OCI-LY3 (cell line): Measurements from ENCODE around the gene NKTR.

ENCODE experiments used
- H2AFZ ChIP-seq: fragments of 200-600, 300-600 bp; shearing (Covaris generic); 2 replicates; pipeline ENCODE4 v1.6.0; 2014; ENCODE audit warnings: antibody characterized with exemption, low read depth, low read length
- H3K27ac ChIP-seq: fragments of 200-600, 300-600 bp; sonication (generic); 2 replicates; pipeline ENCODE4 v1.5.1; 2014; ENCODE audit warnings: mild to moderate bottlenecking, low read length, moderate library complexity, mixed read lengths
- H3K27me3 ChIP-seq: fragments of 200-600, 300-600 bp; sonication (generic); 2 replicates; pipeline ENCODE4 v1.6.1; 2014; ENCODE audit warnings: low read depth, low read length, mixed read lengths
- H3K36me3 ChIP-seq: fragments of 200-600, 300-600 bp; sonication (generic); replicated peaks from 2 replicates; pipeline ENCODE3; 2014; ENCODE audit warnings: low read depth, low read length, mixed read lengths
- H3K4me1 ChIP-seq: fragments of 300-600, 200-600 bp; sonication (generic); 2 replicates; pipeline ENCODE4 v1.6.1; 2014; ENCODE audit warnings: low read length, mixed read lengths
- H3K4me2 ChIP-seq: fragments of 200-600, 300-600 bp; sonication (generic); 2 replicates; pipeline ENCODE4 v1.6.1; 2014; ENCODE audit warnings: low read length, mixed read lengths
- H3K4me3 ChIP-seq: fragments of 300-600, 200-600 bp; sonication (generic); 2 replicates; pipeline ENCODE4 v1.5.1; 2014; ENCODE audit warnings: antibody characterized with exemption, mild to moderate bottlenecking, low read length, moderate library complexity
- H3K79me2 ChIP-seq: fragments of 300-600, 200-600 bp; shearing (Covaris generic); 2 replicates; pipeline ENCODE4 v1.6.1; 2014; ENCODE audit warnings: mild to moderate bottlenecking, low read length, mixed read lengths
- H3K9ac ChIP-seq: fragments of 300-600, 200-600 bp; shearing (Covaris generic); 2 replicates; pipeline ENCODE4 v1.6.0; 2014; ENCODE audit warnings: mild to moderate bottlenecking, low read length, moderate library complexity
- H3K9me3 ChIP-seq: fragments of 200-600, 300-600 bp; shearing (Covaris generic); 2 replicates; pipeline ENCODE4 v1.6.1; 2014; ENCODE audit warnings: low read length, mixed read lengths; ENCODE audit not compliant: insufficient read depth
- H4K20me1 ChIP-seq: fragments of 200-600, 300-600 bp; sonication (generic); 2 replicates; pipeline ENCODE4 v1.6.1; 2016; ENCODE audit warnings: low read length, mixed read lengths; ENCODE audit not compliant: insufficient read depth
- EZH2phosphoT487 ChIP-seq: fragments of 200-600 bp; shearing (Covaris generic); IDR thresholded peaks from 2 replicates; pipeline ENCODE4 v1.6.1; 2018; ENCODE audit warnings: antibody characterized with exemption, mixed run types, low read depth
- TF ChIP-seq, protein P1 (sequence below): fragments of 200-600, 300-600 bp; sonication (generic); IDR thresholded peaks from 2 replicates; pipeline ENCODE4 v1.5.1; 2014; ENCODE audit warnings: antibody characterized with exemption, low read length, low read depth

The NKTR gene

DNA sequence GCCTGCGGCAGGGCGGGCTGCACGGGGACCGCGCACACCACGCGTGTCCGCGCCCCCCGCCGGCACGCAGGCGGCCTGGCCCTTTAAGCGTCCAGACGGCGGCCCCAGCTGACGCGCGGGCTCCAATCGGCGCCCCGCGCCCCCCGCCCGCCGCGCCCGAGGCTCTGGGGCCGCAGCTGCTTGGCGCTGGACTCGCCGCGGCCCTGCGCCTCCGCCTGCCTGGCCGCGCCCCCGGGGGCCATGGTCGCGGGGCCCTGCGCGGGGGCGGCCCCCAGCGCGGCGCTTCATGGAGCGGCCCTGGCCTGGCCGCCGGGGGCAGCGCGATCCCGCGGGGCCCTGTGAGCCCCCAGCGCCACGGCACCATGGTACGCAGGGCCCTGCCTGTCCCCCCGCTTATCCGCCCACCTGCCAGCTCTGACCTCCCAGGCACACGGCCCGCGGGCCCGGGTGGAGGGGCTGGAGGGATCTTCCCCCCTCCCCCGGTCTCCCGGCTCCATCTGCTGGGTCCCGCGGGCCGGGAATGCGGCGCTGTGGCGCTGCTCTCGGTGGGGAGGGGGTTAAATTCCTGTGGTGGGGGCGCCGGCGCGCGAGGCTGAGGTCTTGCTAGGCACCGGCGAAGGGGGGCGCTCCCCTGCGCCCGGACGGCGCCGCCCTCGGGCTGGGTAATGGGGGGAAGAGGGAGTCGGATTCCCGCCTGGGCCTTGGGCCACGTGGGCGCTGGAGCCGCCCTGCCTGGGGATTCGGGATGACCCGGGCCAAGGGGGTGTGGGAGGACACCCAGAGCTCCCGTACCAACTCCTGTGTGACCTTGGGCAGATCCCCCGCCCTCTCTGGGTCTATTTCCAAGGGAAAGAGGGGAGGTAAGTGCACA lies 54.1 kb downstream of the NKTR start:
- Histone ChIP-seq H3K27me3 (no peaks in the 10 kb centered on the region), H3K27ac (peak overlapping the region; percentile 18; the same call in 1 of the 2 replicates), H2AFZ (peak overlapping the region; percentile 80), H3K9me3 (no peaks in the 10 kb centered on the region), H3K36me3 (no peaks in the 10 kb centered on the region), H3K4me3 (peak overlapping the region; percentile 95), H3K4me1 (peaks cover 26% of the 10 kb centered on the region), H4K20me1 (no peaks in the 10 kb centered on the region), H3K79me2 (no peaks in the 10 kb centered on the region), H3K9ac (peak overlapping the region; percentile 92), H3K4me2 (peak overlapping the region; percentile 86)
- TF ChIP-seq EZH2phosphoT487 = no peak
- TF ChIP-seq, protein P1, sequence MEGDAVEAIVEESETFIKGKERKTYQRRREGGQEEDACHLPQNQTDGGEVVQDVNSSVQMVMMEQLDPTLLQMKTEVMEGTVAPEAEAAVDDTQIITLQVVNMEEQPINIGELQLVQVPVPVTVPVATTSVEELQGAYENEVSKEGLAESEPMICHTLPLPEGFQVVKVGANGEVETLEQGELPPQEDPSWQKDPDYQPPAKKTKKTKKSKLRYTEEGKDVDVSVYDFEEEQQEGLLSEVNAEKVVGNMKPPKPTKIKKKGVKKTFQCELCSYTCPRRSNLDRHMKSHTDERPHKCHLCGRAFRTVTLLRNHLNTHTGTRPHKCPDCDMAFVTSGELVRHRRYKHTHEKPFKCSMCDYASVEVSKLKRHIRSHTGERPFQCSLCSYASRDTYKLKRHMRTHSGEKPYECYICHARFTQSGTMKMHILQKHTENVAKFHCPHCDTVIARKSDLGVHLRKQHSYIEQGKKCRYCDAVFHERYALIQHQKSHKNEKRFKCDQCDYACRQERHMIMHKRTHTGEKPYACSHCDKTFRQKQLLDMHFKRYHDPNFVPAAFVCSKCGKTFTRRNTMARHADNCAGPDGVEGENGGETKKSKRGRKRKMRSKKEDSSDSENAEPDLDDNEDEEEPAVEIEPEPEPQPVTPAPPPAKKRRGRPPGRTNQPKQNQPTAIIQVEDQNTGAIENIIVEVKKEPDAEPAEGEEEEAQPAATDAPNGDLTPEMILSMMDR = peak; percentile 47

DNA sequence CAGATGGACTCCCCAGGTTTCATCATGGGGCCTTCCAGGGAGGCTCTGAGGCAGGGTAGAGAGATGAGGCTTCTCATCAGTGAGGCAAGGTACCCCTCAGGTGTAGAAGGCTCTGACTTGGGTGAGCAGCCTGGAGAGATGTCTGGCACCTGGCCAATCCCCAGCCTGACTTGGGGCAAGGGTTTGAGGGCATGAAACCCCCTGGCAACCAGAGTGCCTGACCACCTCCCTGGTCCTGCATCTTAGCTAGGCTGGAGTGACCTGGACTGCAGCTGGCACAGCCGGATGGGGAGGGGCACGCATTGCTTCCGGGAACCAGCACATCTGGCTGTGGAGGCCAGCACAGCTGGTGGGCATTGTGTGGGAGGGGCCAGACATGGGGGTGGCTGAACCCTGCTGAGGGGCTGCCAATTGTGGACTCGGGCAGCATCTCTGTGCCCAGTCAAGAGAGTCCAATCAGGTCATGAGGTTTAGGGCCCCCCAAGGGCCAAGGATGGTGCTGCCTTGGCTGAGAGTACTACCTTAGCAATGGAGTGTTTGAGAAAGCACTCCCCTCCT lies 54.9 kb downstream of the NKTR start:
- Histone ChIP-seq H3K4me1 (peaks cover 26% of the 10 kb centered on the region), H2AFZ (no peak overlapping the region), H3K4me3 (peak overlapping the region; percentile 95), H3K4me2 (peak overlapping the region; percentile 77), H3K9me3 (no peaks in the 10 kb centered on the region), H3K79me2 (no peaks in the 10 kb centered on the region), H3K36me3 (no peaks in the 10 kb centered on the region), H4K20me1 (no peaks in the 10 kb centered on the region), H3K27ac (no peak overlapping the region), H3K27me3 (no peaks in the 10 kb centered on the region), H3K9ac (peak overlapping the region; percentile 92)
- TF ChIP-seq EZH2phosphoT487 = no peak
- TF ChIP-seq, protein P1 = no peak

DNA sequence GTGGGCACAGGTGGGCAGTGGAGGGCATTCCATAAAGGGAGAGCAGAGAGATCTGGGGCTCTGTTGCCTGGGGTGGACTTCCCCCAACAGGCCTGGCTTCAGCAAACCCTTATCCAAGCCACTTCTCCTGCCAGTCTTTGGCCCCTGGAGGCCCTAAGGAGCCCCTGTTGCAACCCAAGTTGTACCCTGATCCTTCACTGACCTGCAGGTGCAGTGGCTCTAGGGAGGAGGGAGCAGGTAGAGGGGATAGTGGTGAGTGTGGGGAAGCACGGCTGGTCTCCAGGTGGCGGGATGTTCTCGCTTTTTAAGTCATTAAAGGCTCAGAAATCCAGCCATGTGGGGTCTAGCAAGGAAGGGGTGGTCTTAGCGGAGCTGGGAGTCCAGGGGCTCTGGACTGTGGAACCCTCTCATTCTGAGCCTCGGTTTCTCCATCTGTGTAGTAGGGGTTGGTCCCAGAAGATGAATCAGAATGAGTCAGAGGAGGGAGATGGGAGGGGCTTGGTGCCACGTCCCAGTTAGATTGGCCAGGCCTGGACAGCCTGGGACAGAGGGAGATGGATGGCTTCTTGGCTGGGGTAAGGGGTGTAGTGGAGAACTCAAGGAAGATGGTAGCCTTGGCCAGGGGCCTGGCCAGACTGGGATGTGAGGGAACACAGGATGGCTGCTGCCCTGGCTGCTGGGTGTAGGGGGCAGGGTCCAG lies 55.6 kb downstream of the NKTR start:
- Histone ChIP-seq H3K4me2 (no peak overlapping the region), H3K27ac (no peak overlapping the region)

More for the DNA sequence above, 55.6 kb downstream of the NKTR start:
- TF ChIP-seq, protein P1 = no peak
- Histone ChIP-seq H3K4me3 (no peak overlapping the region), H3K9ac (no peak overlapping the region), H3K9me3 (no peaks in the 10 kb centered on the region), H3K36me3 (no peaks in the 10 kb centered on the region), H4K20me1 (no peaks in the 10 kb centered on the region; the same call in 1 of the 2 replicates), H3K27me3 (no peaks in the 10 kb centered on the region), H3K4me1 (peaks cover 26% of the 10 kb centered on the region), H3K79me2 (no peaks in the 10 kb centered on the region), H2AFZ (no peak overlapping the region)
